Measurements from ENCODE around the gene SPANXA2.
"Not testable (repeated sequence)": the region's sequence is repeated elsewhere in the genome, so short reads cannot be mapped to it uniquely, and the experiment has no call there.

Gene SPANXA2
- total RNA-seq, result 0 reads per million in 18 experiments

- not testable (repeated sequence) for DNase-seq
Observed at GRCh38 chrX:141589408-141589807, at the start of gene SPANXA2. SPANXA2 (plus strand) TSS chrX:141589708; CDS start chrX:141589768, 60 bp downstream.

- DNase-seq, result not testable (repeated sequence)
Observed at GRCh38 chrX:141542551-141542950, 47.0 kb upstream of the SPANXA2 start.

- DNase-seq, result not testable (repeated sequence)
Observed at GRCh38 chrX:141584638-141585037, 4.9 kb upstream of the SPANXA2 start, which contains the start of gene SPANXA1. SPANXA1 (minus strand) TSS chrX:141584738; CDS start chrX:141584678, 60 bp downstream.

- no peak for DNase-seq
Observed at GRCh38 chrX:141609111-141609510, 19.6 kb downstream of the SPANXA2 start.

GRCh38 chrX:141619336-141619735 lies 29.8 kb downstream of the SPANXA2 start:
- no peak for DNase-seq

- no peak for DNase-seq
Observed at GRCh38 chrX:141632124-141632523, 42.6 kb downstream of the SPANXA2 start.

GRCh38 chrX:141638550-141638949 lies 49.0 kb downstream of the SPANXA2 start:
- DNase-seq, result no peak
